Measurements from ENCODE around the gene SLC47A2. TPM values are rescaled to one million over a fixed set of nuclear protein-coding genes. Genes with fewer than 3 reads are reported as not detected.
A peak's percentile ranks its signal among the peaks of the same experiment; 100 is the strongest.

The SLC47A2 gene
- total and polyA plus RNA-seq, 2 of the 13 experiments (the other 11 are each of a cell fraction or from before 2014, with no cell fraction given): 0.04 TPM; not detected in 1

DNA sequence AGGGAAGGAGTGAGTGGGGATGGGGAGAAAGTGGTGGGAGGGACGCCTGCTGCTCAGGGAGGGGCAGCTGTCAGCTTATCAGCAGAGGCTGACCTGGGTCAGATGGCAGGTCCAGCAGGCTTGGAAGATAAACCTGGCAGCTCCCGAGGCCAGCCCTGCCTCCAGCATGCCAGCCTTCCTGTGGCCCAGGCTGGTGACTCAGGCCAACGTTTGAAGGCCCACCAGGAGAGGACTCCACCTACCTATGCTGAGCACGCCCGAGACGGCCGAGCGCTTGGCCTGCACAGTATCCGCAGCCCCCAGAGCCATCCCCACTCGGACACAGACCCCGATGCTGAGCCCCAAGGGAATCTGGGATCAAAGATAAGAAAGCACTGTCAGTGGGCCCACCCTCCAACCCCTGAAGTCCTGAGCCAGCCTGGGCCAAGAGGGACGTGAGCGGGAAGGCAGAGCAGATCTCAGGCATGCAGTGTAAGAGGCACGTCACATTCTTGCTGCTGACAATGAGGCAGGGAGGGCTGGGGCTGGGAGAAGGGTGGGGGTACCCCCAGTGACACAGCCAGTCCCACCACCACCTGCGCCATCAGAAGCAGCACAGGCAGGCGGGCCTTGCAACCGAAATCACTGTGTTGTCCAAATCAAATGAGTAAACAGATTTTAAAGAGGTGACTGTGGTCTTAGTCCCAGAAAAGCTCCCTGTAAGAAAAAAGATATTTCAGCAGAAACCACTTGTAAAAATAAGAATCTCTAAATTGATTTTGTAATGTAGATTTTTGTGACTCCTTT, 12.4 kb downstream of the SLC47A2 start (continued):
- TF ChIP-seq, protein P1, sequence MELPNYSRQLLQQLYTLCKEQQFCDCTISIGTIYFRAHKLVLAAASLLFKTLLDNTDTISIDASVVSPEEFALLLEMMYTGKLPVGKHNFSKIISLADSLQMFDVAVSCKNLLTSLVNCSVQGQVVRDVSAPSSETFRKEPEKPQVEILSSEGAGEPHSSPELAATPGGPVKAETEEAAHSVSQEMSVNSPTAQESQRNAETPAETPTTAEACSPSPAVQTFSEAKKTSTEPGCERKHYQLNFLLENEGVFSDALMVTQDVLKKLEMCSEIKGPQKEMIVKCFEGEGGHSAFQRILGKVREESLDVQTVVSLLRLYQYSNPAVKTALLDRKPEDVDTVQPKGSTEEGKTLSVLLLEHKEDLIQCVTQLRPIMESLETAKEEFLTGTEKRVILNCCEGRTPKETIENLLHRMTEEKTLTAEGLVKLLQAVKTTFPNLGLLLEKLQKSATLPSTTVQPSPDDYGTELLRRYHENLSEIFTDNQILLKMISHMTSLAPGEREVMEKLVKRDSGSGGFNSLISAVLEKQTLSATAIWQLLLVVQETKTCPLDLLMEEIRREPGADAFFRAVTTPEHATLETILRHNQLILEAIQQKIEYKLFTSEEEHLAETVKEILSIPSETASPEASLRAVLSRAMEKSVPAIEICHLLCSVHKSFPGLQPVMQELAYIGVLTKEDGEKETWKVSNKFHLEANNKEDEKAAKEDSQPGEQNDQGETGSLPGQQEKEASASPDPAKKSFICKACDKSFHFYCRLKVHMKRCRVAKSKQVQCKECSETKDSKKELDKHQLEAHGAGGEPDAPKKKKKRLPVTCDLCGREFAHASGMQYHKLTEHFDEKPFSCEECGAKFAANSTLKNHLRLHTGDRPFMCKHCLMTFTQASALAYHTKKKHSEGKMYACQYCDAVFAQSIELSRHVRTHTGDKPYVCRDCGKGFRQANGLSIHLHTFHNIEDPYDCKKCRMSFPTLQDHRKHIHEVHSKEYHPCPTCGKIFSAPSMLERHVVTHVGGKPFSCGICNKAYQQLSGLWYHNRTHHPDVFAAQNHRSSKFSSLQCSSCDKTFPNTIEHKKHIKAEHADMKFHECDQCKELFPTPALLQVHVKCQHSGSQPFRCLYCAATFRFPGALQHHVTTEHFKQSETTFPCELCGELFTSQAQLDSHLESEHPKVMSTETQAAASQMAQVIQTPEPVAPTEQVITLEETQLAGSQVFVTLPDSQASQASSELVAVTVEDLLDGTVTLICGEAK (IDR thresholded peaks at IDR 0.05): no peak
- TF ChIP-seq, protein P1 (CRISPR knock-in tag; IDR thresholded peaks at IDR 0.05): no peak
- TF ChIP-seq, protein P2, sequence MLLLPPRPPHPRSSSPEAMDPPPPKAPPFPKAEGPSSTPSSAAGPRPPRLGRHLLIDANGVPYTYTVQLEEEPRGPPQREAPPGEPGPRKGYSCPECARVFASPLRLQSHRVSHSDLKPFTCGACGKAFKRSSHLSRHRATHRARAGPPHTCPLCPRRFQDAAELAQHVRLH (CRISPR knock-in tag; IDR thresholded peaks at IDR 0.05; ENCODE audit: borderline replicate concordance, low read depth): no peak
- TF ChIP-seq STAG1 (CRISPR knock-in tag; IDR thresholded peaks at IDR 0.05) (peak; percentile 44), ZNF20 (CRISPR knock-in tag; IDR thresholded peaks at IDR 0.05) (no peak), YEATS4 (CRISPR knock-in tag; IDR thresholded peaks at IDR 0.05; ENCODE audit: borderline replicate concordance) (no peak), ZNF350 (CRISPR knock-in tag; IDR thresholded peaks at IDR 0.05; ENCODE audit: borderline replicate concordance, low read depth) (no peak), CENPX (CRISPR knock-in tag; IDR thresholded peaks at IDR 0.05) (no peak), ZNF281 (CRISPR knock-in tag; IDR thresholded peaks at IDR 0.05; ENCODE audit: borderline replicate concordance) (no peak), ZBTB14 (CRISPR knock-in tag; IDR thresholded peaks at IDR 0.05) (no peak), AHR (CRISPR knock-in tag; IDR thresholded peaks at IDR 0.05) (no peak), SOX13 (IDR thresholded peaks at IDR 0.05) (no peak), SOX13 (CRISPR knock-in tag; conservative IDR thresholded peaks at IDR 0.05 in 1 of 2, IDR thresholded peaks at IDR 0.05 in 1 of 2) (peak in 1 of 2 experiments; percentile 57; a peak in 1 of 4 replicates), TBX3 (IDR thresholded peaks at IDR 0.05; ENCODE audit: borderline replicate concordance) (no peak), TAF1 (CRISPR knock-in tag; IDR thresholded peaks at IDR 0.05) (no peak), MXD4 (CRISPR knock-in tag; IDR thresholded peaks at IDR 0.05) (no peak)
